ENCODE measurements around the gene EVPL. TPM values are rescaled to one million over a fixed set of nuclear protein-coding genes. Genes with fewer than 3 reads are reported as not detected.

Gene EVPL
- total RNA-seq, 4 donors from 2014 or later, result 14.8 to 33.4 (median 23.3) TPM

DNA sequence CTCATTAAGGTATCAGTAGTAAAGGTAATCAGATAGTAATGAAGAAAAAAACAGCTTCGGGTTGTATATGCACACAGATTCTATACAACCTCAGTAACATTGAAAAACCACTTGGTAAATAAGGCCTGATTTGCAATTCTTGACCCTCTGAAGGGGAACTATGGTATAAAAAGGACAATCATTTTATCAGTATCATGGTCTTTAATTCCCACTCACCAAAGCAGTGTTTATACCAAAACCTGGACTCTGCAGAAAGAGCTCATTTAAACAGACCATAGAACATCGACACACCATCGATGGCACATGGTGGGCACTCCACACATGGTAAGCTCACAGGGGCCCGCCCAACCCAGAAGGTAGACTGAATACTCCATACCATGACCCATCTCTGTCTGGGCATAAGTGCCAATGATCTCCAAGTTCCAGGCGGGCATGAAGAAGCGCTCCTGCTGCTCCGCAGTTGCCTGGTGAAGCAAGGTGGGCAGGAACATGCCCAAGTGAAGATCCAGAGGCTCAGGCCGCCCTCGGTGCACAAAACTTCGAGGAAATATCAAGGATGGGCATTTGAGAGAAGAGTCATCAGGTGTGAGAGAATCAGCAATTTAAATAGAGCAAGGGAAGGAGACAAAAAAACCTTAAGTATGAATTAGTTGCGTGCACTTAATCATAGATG, 67.1 kb downstream of the EVPL start:
- no peaks in the 10 kb centered on the region for H3K27me3 ChIP-seq
- no peak for TF ChIP-seq POLR2A (IDR thresholded peaks at IDR 0.05)
- TF ChIP-seq, protein P1, sequence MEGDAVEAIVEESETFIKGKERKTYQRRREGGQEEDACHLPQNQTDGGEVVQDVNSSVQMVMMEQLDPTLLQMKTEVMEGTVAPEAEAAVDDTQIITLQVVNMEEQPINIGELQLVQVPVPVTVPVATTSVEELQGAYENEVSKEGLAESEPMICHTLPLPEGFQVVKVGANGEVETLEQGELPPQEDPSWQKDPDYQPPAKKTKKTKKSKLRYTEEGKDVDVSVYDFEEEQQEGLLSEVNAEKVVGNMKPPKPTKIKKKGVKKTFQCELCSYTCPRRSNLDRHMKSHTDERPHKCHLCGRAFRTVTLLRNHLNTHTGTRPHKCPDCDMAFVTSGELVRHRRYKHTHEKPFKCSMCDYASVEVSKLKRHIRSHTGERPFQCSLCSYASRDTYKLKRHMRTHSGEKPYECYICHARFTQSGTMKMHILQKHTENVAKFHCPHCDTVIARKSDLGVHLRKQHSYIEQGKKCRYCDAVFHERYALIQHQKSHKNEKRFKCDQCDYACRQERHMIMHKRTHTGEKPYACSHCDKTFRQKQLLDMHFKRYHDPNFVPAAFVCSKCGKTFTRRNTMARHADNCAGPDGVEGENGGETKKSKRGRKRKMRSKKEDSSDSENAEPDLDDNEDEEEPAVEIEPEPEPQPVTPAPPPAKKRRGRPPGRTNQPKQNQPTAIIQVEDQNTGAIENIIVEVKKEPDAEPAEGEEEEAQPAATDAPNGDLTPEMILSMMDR (IDR thresholded peaks at IDR 0.05), result no peak
- no peak for DNase-seq
- H3K4me3 ChIP-seq (replicated peaks in 1 of 3), result no peak overlapping the region
- intact Hi-C loops (cut with DNase I), result no loop called here
- H3K4me1 ChIP-seq, result no peaks in the 10 kb centered on the region
- peaks cover 9 to 15% of the 10 kb centered on the region in 2 donors for H3K36me3 ChIP-seq
- WGBS, 2 donors, result 94 to 97% methylated on average over 11 of the region's 11 CpGs
- H3K9me3 ChIP-seq, result no peaks in the 10 kb centered on the region
- H3K27ac ChIP-seq, result no peak overlapping the region

DNA sequence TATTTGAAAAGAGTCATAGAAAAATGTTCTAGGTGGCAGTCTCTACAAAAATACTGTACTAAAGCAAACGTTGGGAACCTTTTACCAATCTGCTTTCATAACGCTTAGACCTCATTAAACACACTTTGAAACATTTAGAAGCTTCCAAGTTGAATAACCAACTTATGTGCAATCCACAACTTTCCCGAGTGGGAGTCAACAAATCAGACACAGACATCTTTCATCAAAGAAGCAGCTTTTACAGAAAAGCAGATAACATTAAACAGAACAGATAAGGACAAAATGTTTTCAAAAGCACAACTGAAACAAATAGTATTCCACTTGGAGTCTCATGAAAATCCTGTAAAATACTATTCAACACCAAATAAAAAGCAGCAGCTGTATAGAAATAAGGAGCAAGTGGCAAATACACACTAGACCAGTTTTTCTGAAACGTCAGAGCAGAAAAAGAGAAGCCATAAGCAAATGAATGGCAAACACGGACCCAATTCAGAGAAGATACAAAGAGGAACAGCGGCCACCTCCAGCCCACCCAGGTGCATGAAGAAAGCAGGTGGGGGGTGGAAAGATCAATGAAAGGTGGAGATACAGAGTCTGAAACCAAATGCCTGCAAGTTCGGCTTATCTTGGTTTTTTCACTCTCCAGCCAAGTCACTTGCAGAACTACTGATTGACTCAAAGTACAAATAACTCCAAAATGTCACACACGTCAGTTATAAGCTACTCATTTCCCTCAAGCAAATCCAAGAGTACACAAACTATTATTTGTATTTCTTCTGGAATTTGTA, 67.9 kb downstream of the EVPL start:
- Histone ChIP-seq H3K27ac (no peak overlapping the region), H3K4me1 (no peaks in the 10 kb centered on the region), H3K27me3 (no peaks in the 10 kb centered on the region), H3K9me3 (no peaks in the 10 kb centered on the region), H3K4me3 (replicated peaks in 1 of 3) (no peak overlapping the region), H3K36me3 (peaks cover 13 to 19% of the 10 kb centered on the region in 2 donors)
- 77 to 79% methylated on average over 8 of the region's 8 CpGs for WGBS, 2 donors
- TF ChIP-seq POLR2A (IDR thresholded peaks at IDR 0.05), result no peak
- TF ChIP-seq, protein P1 (IDR thresholded peaks at IDR 0.05), result no peak
- no peak for DNase-seq
- intact Hi-C loops (cut with DNase I), result no loop called here

Other genes with a start within 250 kb of the EVPL start
- gene UNK, start 242.5 kb downstream of the EVPL start, total RNA-seq, result 10 to 100 TPM; 32.5 to 61.4 (median 47.9) TPM
- gene UNC13D, start 182.9 kb downstream of the EVPL start, total RNA-seq, result 1 to 10 TPM; 4.0 to 8.1 (median 5.2) TPM
- 10 to 100 TPM; 41.8 to 64.5 (median 53.5) TPM for gene WBP2, start 172.0 kb downstream of the EVPL start, total RNA-seq
- gene TRIM47, start 148.7 kb downstream of the EVPL start, total RNA-seq, result 10 to 100 TPM; 14.7 to 27.8 (median 19.7) TPM
- gene TRIM65, start 130.4 kb downstream of the EVPL start, total RNA-seq, result 10 to 100 TPM; 23.0 to 39.4 (median 31.8) TPM
- gene MRPL38, start 122.4 kb downstream of the EVPL start, total RNA-seq, result 10 to 100 TPM; 34.8 to 60.6 (median 50.3) TPM
- 10 to 100 TPM; 41.7 to 49.7 (median 43.4) TPM for gene FBF1, start 86.3 kb downstream of the EVPL start, total RNA-seq
- 100 to 1,000 TPM in 1 of 4 donors, 10 to 100 TPM in 3; 59.6 to 102 (median 75.5) TPM for gene ACOX1, start 48.1 kb downstream of the EVPL start, total RNA-seq
- gene TEN1, start 48.1 kb downstream of the EVPL start, total RNA-seq, result 10 to 100 TPM in 3 of 4 donors, 1 to 10 TPM in 1; 9.5 to 24.2 (median 15.3) TPM
- gene CDK3, start 26.5 kb downstream of the EVPL start, total RNA-seq, result 1 to 10 TPM; 3.1 to 9.7 (median 9.3) TPM
- gene SRP68, start 45.2 kb upstream of the EVPL start, total RNA-seq, result 10 to 100 TPM; 48.2 to 67.0 (median 54.5) TPM
- not detected for gene GALR2, start 47.5 kb upstream of the EVPL start, total RNA-seq
- 1 to 10 TPM in 1 of 4 donors, not detected in 3; 2.2 TPM for gene ZACN, start 51.9 kb upstream of the EVPL start, total RNA-seq
- 100 to 1,000 TPM in 3 of 4 donors, 10 to 100 TPM in 1; 97.8 to 131 (median 115) TPM for gene EXOC7, start 76.5 kb upstream of the EVPL start, total RNA-seq
- 1 to 10 TPM; 1.1 to 6.5 (median 5.7) TPM for gene FOXJ1, start 113.9 kb upstream of the EVPL start, total RNA-seq
- 1 to 10 TPM; 1.7 to 6.6 (median 4.7) TPM for gene RNF157, start 213.2 kb upstream of the EVPL start, total RNA-seq
- gene UBALD2, start 238.0 kb upstream of the EVPL start, total RNA-seq, result 10 to 100 TPM in 3 of 4 donors, 1 to 10 TPM in 1; 9.8 to 54.2 (median 22.9) TPM

Measured in thyroid gland (tissue), 4 donors.